ENCODE measurements around the gene XRCC5. TPM values are rescaled to one million over a fixed set of nuclear protein-coding genes. Genes with fewer than 3 reads are reported as not detected.

Gene XRCC5
- 132 and 147 TPM in 2 replicates for total RNA-seq

GRCh38 chr2:216108967-216109921 lies at the start of gene XRCC5:
Gene XRCC5 (plus strand): TSS chr2:216109348. CDS start chr2:216109437, 89 bp downstream.

GRCh38 chr2:216081487-216082116 lies 27.5 kb upstream of the XRCC5 start, which contains the start of the genes PECR and TMEM169:
Gene PECR (minus strand): TSS chr2:216081809. CDS start chr2:216081741, 68 bp downstream.
Gene TMEM169 (plus strand): TSS chr2:216081919. CDS start chr2:216095964, 14,045 bp downstream.

Other genes starting within 250 kb of the XRCC5 start
- gene MREG, start 95.8 kb upstream of the XRCC5 start, total RNA-seq, result 0.97 and 1.1 TPM in 2 replicates
- gene PECR, start 27.5 kb upstream of the XRCC5 start, total RNA-seq, result 3.6 and 6.8 TPM in 2 replicates
- gene TMEM169, start 27.4 kb upstream of the XRCC5 start, total RNA-seq, result 0.65 TPM in 1 of 2 replicates, not detected in the other

All from cardiac atrium fibroblast (primary cell).